Activated CD8-positive, alpha-beta memory T cell treated with anti-CD3 and anti-CD28 coated beads for 48 hours (primary cell): ENCODE data around the gene MATK.

Experiments
- DNase-seq, 3 experiments: peaks; one replicate each; pipeline ENCODE4 v3.0.0-alpha.2; 2020; ENCODE audit warnings: low read depth in 2 of 3, low spot score in 2 of 3

MATK gene

DNA sequence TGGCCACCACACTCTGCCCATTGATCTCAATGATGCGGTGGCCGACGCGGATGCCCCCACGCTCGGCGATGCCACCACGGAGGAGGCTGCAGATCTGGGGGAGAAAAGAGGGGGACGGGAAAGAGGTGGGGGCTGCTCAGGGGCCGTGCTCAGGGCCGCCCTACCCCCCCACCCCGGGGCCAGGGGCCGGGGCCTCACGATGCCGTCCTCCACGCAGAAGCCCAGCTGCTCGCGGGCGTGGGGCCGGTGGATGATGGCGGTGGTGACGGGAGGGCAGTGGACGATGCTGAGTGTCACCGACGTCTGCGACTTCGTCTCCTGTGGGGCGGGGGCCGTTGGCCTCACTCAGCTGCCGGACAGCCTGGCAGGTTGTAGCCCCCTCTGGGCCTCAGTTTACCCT, 34.9 kb downstream of the MATK start:
- no peak for DNase-seq

DNA sequence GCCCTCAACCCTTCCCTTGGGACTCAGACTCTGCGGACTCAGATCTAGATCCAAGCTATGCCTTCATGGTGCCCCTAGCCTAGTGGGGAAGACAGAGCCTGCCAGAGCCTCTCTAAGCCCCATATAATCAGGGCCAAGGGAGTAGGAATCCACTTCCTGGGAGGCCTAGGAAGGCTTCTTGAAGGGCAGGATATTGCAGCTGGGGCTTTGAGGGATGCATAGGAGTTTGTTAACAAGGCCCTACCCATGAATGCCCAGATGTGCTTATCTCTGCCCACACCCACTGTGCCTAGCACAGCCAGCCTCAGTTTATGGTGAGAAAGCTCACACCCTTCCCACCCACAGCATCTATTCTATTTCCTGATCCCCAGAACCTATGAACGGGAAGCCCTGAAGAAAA, 36.0 kb downstream of the MATK start:
- DNase-seq, result no peak

DNA sequence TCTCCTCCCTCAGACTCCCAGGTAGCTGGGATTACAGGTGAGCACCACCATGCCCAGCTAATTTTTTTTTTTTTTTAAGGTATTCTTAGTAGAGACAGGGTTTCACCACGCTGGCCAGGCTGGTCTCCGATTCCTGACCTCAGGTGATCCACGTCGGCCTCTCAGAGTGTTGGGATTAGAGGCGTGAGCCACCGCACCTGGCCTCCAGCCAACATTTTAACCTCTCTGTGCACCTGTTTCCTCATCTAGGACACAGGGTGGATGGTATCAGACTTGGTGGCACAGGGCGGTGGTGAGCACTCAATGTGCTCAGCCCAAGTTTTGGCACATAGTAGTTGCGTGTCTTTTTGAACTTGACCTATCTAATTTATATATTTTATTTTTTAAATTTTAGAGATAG, 37.2 kb downstream of the MATK start:
- DNase-seq, result no peak

DNA sequence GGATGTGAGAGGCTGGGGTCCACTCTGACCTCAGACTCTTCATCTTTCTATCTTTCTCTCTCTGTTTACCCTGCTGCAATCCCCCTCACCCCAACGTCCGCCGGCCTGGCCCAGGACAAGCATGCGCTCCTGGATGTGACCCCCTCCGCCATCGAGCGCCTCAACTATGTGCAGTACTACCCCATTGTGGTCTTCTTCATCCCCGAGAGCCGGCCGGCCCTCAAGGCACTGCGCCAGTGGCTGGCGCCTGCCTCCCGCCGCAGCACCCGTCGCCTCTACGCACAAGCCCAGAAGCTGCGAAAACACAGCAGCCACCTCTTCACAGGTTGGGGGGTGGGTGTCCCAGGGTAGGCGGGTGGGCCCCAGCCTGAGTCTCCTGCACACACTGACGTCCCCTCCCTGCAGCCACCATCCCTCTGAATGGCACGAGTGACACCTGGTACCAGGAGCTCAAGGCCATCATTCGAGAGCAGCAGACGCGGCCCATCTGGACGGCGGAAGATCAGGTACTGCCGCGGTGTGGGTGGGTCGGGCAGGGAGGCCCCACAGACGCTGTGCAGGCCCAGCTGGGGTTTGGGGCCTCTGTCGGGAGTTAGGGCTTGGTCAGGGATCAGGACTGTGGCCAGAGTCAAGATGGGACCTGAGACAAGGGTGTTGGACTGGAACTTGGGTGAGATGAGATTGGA, 39.7 kb downstream of the MATK start:
- no peak for DNase-seq

- no peak for DNase-seq
These were observed 40.7 kb downstream of the MATK start for GRCh38 chr19:3745363-3746045.

DNA sequence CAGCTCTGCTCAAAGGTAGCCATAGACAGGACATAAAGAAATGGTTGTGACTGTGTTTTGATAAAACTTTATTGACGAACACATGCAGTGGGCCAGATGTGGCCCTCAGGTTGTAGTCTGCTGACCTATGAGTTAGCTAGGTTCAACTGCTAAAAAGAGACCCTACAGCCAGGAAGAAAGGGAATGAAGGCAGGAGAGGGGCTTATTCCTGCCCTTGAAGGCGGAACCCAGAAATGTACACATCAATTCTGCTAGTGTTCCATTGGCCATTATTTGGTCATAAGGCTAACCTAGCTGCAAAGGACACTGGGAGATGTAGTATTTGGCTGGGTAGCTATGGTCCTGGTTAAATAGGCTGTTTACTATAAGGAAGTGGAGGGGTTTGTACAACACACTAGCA, 42.7 kb downstream of the MATK start:
- DNase-seq, result no peak

- DNase-seq, result no peak
These were observed 45.8 kb downstream of the MATK start for GRCh38 chr19:3740431-3740830.

DNA sequence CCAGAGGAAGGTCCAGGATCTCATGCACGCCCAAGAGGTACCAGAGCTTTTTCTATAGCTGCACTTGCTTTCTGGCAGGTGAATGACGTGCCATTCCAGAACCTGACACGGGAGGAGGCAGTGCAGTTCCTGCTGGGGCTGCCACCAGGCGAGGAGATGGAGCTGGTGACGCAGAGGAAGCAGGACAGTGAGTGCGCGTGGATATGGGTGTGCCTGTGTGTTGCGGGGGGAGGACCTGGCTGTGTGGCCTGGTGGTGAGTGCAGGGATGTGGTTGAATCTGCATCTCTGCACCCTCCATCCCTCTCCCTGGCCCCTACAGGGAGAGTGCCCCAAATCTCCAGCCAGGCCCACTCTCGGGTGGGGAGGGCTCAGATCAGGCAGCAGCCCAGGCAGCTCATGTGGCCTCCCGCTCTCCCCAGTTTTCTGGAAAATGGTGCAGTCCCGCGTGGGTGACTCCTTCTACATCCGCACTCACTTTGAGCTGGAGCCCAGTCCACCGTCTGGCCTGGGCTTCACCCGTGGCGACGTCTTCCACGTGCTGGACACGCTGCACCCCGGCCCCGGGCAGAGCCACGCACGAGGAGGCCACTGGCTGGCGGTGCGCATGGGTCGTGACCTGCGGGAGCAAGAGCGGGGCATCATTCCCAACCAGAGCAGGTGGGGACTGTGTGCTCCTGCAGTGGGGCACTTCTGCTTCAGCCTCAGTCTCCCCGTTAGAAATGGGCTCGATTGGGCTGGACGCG, 47.5 kb downstream of the MATK start:
- DNase-seq, result no peak

DNA sequence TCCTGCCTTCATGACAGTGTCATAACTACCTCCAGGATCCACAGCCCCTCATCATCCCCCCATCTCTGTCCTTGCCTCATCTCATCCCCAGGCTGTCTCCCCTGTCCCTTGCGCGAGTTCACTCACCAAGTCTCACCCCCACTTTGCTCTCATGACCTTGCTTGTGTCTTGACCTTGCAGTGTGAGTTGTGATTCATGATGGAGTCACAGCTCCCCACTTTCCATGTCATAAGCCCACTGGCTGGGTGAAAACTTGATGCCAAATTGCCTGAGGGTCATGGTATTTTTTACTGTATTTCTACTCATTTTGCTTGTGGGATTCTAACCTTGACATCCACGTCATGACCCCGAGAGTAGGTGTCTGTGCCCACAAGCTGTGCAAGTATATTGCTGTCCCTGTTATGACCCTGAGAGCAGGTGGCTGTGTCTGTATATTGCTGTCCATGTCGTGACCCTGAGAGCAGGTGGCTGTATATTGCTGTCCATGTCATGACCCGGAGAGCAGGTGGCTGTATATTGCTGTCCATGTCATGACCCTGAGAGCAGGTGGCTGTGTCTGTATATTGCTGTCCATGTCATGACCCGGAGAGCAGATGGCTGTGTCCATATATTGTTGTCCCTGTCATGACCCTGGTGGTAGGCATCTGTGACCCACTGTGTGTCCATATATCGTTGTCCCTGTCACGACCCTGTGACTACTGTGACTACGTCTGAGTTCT, 48.5 kb downstream of the MATK start:
- no peak for DNase-seq

DNA sequence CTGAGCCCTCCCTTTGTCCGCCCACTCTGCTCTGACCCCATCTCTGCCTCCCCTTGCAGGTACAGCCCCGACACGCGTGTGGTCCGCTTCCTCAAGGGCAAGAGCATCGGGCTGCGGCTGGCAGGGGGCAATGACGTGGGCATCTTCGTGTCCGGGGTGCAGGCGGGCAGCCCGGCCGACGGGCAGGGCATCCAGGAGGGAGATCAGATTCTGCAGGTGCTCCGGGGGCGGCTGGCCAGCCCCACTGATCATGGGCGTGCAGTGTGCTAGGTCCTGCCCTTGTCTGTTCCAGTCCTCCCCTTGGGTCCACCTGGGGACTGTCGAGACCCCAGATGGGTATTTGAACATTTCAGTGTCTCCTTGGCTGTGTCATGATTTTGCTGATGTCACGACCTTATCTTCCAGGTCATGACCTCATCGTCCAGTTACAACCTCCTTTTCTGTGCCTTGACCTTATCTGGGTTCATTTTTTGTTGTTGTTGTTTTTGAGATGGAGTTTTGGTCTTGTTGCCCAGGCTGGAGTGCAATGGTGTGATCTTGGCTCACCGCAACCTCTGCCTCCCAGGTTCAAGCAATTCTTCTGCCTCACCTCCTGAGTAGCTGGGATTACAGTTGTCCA, 50.0 kb downstream of the MATK start:
- no peak for DNase-seq

DNA sequence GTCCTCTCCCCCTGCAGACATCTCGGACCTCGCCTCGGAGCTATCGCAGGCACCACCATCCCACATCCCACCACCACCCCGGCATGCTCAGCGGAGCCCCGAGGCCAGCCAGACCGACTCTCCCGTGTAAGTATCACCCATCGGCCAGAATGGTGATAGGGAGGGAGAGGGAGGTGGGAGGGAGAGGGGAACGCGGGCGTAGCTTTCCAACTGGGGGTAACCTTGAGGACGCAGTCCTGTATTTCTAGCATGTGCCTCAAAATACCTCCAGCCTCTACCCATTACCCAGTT, 51.9 kb downstream of the MATK start:
- no peak for DNase-seq

- no peak for DNase-seq
These were observed 52.5 kb downstream of the MATK start for GRCh38 chr19:3733549-3734309.

DNA sequence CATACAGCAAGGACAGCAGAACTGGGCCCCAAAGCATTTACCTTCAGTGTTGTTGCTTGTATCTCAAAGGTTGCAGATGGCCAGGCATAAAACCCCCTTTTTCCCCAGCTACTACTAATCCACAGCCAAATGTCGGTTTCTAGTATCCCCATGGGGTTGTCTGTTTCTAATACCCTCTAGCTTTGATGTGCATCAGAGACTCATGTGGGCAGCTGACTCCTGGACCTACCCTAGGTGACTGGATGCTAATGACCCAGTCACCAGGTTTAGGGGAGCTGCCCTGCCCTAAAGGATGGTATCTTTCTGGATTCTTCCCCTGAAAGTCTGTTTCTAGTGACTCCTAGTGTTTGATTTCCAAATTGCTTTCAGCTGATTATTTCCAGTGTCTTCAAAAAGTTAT, 54.1 kb downstream of the MATK start:
- DNase-seq, result no peak

DNA sequence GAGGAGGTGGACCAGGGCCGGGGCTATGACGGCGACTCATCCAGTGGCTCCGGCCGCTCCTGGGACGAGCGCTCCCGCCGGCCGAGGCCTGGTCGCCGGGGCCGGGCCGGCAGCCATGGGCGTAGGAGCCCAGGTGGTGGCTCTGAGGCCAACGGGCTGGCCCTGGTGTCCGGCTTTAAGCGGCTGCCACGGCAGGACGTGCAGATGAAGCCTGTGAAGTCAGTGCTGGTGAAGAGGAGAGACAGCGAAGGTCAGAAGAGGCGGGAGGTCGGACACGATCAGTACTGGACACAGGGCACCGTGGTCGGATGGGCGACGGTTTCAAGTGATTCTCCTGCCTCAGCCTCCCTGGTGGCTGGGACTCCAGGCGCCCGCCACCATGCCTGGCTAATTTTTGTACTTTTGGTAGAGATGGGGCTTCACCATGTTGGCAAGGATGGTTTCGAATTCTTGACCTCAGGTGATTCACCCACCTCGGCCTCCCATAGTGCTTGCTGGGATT, 55.7 kb downstream of the MATK start:
- no peak for DNase-seq
